IPS-15b (cell line): ENCODE measurements around the gene NMT2.

Experiments
- H3K27me3 ChIP-seq: one replicate; pipeline ENCODE4 v1.6.1; 2013; ENCODE audit warnings: low read length; ENCODE audit not compliant: control insufficient read depth, insufficient read depth
- H3K36me3 ChIP-seq: one replicate; pipeline ENCODE4 v1.6.1; 2013; ENCODE audit warnings: low read length; ENCODE audit not compliant: control insufficient read depth, insufficient read depth
- H3K4me1 ChIP-seq: one replicate; pipeline ENCODE4 v1.6.1; 2013; ENCODE audit warnings: mild to moderate bottlenecking, low read length; ENCODE audit not compliant: control insufficient read depth, insufficient read depth
- H3K4me3 ChIP-seq: one replicate; pipeline ENCODE4 v1.5.1; 2013; ENCODE audit warnings: low read depth, low read length
- H3K9ac ChIP-seq: one replicate; pipeline ENCODE4 v1.6.1; 2013; ENCODE audit warnings: low read depth, mild to moderate bottlenecking, low read length
- H3K9me3 ChIP-seq: one replicate; pipeline ENCODE4 v1.6.1; 2013; ENCODE audit warnings: mild to moderate bottlenecking, low read length; ENCODE audit not compliant: control insufficient read depth, insufficient read depth

The NMT2 gene

DNA sequence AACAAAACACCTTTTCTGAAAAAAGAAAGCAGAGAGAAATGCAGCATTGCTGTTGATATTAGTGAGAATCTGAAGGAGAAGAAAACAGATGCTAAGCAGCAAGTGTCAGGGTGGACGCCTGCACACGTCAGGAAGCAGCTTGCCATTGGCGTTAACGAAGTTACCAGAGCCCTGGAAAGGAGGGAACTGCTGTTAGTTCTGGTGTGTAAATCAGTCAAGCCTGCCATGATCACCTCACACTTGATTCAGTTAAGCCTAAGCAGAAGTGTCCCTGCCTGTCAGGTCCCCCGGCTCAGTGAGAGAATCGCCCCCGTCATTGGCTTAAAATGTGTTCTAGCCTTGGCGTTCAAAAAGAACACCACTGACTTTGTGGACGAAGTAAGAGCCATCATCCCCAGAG is 65.0 kb downstream of the NMT2 start:
- H3K36me3 ChIP-seq, result peaks cover 11% of the 10 kb centered on the region

DNA sequence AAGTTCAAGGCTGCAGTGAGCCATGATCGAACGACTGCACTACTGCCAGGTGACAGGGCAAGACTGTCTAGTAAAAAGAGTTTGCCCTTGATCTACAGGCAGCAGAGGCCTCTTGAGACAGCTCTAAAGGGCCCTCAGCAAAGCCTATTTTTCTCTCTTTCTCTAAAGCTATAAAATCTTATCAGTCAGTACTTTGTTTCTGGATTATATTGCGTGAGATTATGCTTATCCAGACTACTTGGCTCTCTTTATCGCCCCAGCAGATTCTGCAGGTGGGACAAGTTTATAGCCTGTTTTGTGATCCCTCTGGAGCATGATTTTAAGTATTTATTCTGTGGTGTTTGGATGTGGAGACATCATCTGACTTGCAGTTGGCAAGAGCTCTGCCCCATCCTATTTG is 68.6 kb downstream of the NMT2 start:
- H3K4me3 ChIP-seq, result no peak overlapping the region
- peaks cover 11% of the 10 kb centered on the region for H3K36me3 ChIP-seq
- no peaks in the 10 kb centered on the region for H3K9me3 ChIP-seq
- H3K9ac ChIP-seq, result no peak overlapping the region
- no peaks in the 10 kb centered on the region for H3K27me3 ChIP-seq
- no peaks in the 10 kb centered on the region for H3K4me1 ChIP-seq

More for the DNA sequence above, 65.0 kb downstream of the NMT2 start:
- no peaks in the 10 kb centered on the region for H3K9me3 ChIP-seq
- no peak overlapping the region for H3K9ac ChIP-seq
- H3K27me3 ChIP-seq, result no peaks in the 10 kb centered on the region
- H3K4me3 ChIP-seq, result no peak overlapping the region
- H3K4me1 ChIP-seq, result no peaks in the 10 kb centered on the region

DNA sequence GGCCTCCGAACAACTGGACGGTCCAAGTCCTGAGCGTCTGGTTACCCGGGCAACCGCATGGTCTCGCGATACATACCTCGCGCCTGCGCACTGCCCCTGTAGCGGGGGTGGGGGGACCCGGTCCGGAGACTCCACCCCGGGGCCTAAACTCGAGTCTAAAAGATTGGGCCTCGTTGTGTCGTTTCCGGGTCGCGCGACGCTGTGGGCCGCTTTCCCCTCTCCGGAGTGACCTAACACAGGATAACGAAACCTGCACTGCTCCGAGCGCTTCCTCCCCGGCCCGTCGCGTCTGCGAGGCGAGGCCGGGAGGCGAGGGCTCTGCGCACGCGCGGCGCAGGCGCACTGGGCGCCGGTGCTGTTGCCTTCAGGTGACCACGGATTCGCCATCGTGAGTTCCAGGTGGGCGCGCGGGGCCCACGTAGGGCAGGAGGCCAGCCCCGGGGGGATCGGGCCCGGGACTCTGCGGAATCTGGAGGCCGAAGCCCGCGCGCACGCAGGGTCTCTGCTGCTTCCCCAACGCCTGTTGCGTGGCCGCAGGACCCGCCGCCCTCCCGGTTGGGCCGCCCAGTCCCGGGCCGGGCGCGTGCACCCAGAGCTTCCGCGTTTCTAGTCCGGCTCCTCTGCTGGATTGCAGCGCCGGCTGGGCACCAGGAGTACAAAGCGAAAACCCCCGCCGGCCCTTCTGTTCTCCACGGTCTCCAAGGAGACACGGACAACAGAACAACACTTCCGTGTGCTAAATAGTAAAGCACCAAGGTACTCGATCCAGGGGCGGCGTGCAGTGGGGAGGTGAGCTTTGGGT is 71.3 kb downstream of the NMT2 start, which contains the start of gene RPP38:
Gene RPP38 (plus strand): TSS at position 345 of the 802 bp plus-strand sequence. CDS start 5,960 bp downstream, outside the sequence.
- Histone ChIP-seq H3K9ac (peak within 1 kb of the TSS; percentile 97), H3K27me3 (no peaks in the 10 kb centered on the region), H3K4me3 (peak within 1 kb of the TSS; percentile 93)

DNA sequence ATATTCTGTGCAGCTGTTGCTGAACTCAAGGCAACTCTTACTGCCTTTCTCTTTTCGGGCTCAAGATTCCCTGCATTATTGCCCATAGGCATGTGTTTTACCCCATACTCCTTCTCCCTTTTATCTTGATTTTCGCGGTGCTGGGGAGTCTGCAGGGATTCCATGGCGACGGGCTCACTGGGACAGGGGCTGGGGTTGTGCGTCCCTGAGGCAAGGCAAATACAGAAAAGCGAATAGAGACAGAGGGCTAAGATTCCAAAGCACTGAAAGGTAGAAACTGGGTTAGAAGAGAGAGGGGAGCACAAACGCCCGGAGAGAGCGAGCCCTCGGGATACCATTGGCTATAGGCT is 71.9 kb downstream of the NMT2 start:
- H3K9ac ChIP-seq, result no peak overlapping the region
- H3K27me3 ChIP-seq, result no peaks in the 10 kb centered on the region
- no peaks in the 10 kb centered on the region for H3K9me3 ChIP-seq
- H3K36me3 ChIP-seq, result peaks cover 2% of the 10 kb centered on the region
- H3K4me1 ChIP-seq, result no peaks in the 10 kb centered on the region
- H3K4me3 ChIP-seq, result peak overlapping the region; percentile 93

More for the DNA sequence above, 71.3 kb downstream of the NMT2 start, which contains the start of gene RPP38:
- Histone ChIP-seq H3K4me1 (no peaks in the 10 kb centered on the region), H3K9me3 (no peaks in the 10 kb centered on the region), H3K36me3 (peaks cover 2% of the 10 kb centered on the region)

DNA sequence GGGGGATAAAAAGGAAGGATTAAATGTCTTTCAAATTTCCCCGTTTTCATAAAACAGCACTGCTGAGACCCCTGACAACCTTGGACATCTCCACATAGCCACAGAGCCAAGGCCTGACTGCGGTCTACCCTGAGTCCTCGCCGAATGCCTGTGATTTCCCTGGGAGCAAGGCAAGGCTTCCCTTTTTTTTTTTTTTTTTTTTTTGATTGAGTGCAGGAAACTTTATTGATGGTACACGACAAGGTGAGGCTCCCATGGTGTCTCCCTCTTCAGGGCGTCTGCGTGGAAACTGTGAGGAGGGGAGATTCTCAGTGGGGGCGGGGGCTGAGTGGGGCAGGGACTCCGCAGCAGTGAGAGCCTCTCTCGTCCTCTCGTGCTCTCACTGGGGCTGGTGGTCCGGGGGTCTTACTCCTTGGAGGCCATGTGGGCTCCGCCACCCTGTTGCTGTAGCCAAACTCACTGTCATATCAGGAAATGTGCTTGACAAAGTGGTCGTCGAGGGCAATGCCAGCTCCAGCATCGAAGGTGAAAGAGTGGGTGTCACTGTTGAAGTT is 75.6 kb downstream of the NMT2 start:
- H3K36me3 ChIP-seq, result peaks cover 2% of the 10 kb centered on the region
- H3K27me3 ChIP-seq, result no peaks in the 10 kb centered on the region
- H3K9ac ChIP-seq, result no peak overlapping the region
- H3K4me3 ChIP-seq, result no peak overlapping the region
- H3K9me3 ChIP-seq, result no peaks in the 10 kb centered on the region
- no peaks in the 10 kb centered on the region for H3K4me1 ChIP-seq

DNA sequence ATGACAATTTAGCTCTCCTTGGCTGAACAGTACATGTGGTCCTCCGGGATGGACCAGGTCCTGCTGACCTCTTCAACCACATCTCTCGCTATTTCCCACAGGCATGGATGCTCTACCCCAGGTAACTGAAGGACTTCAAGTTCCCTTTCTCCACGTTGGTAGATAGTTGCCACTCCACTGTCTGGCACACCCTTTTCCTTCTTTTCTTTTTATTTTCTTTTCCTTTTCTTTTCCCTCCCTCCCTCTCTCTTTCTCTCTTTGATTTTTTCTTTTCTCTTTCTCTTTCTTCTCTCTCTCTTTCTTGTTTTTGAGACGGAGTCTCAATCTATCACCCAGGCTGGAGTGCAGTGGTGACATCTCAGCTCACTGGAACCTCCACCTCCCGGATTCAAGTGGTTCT is 77.1 kb downstream of the NMT2 start:
- H3K4me1 ChIP-seq, result no peaks in the 10 kb centered on the region
- no peaks in the 10 kb centered on the region for H3K36me3 ChIP-seq
- H3K27me3 ChIP-seq, result no peaks in the 10 kb centered on the region
- no peaks in the 10 kb centered on the region for H3K9me3 ChIP-seq
- H3K4me3 ChIP-seq, result no peak overlapping the region
- no peak overlapping the region for H3K9ac ChIP-seq

DNA sequence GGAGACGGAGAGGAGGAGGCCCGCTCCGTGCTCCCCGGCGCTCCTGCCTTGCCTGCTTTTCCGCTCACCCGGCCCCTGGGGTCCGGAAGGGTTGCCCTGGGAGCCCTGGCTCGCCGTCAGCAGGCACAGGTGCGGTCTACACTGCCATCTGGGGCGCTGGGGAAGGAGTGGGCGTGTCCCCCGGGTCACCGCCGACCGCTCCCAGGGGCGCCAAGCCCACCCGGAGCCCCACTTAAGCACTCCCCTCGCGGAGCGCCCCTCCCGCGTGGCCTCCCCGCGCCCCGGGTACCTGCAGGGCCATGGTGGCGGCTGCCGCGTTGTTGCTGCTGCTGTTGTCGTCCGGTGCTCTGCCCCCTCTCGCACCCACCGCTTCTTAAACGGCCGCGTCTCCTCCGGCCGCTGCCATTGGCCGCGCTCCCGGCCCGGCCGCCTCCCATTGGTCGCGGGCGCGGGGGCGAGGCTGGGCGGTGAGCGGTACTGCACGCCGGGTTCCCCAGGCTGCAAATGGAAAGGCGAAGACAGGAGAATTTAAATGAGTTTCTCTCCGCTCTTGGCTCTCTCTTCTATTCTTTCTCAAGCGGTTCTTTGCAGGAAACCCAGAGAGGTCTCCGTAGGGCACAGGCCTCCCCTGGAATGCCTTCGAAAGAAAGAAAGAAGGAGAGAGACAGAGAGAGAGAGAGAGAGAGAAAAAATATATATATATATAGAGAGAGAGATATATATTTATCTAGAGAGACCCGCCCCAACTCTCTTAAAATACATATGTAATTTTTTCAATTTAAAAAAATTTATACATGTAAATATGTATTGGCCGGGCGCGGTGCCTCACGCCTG is 79.8 kb downstream of the NMT2 start, which contains the start of gene ACBD7:
Gene ACBD7 (minus strand): TSS at position 349 of the 834 bp plus-strand sequence. CDS start 48 bp downstream, at position 301.
- Histone ChIP-seq H3K9me3 (no peaks in the 10 kb centered on the region), H3K27me3 (no peaks in the 10 kb centered on the region), H3K4me3 (peak within 1 kb of the TSS; percentile 78), H3K9ac (peak within 1 kb of the TSS; percentile 60), H3K36me3 (no peaks in the 10 kb centered on the region), H3K4me1 (peaks cover 7% of the 10 kb centered on the region)

DNA sequence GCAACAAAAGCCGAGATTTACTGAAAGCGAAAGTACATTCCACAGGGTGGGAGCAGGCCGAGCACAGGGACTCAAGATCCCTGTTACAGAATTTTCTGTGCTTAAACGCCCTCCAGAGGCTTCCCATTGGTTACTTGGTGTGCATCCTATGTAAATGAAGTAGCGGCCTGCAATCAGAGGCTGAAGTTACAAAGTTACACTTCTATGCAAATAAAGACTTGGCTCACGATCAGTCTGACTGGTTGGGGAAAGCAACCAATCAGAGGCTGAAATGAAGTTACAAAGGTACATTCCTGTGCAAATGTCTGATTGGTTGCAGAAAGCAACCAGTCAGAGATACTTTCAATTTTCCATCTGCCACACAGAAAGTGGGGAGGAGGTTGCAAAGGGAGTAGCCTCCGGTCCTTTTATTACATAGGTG is 84.0 kb downstream of the NMT2 start:
- no peak overlapping the region for H3K9ac ChIP-seq
- peaks cover 7% of the 10 kb centered on the region for H3K4me1 ChIP-seq
- no peaks in the 10 kb centered on the region for H3K9me3 ChIP-seq
- no peaks in the 10 kb centered on the region for H3K27me3 ChIP-seq
- H3K36me3 ChIP-seq, result no peaks in the 10 kb centered on the region
- H3K4me3 ChIP-seq, result peak overlapping the region; percentile 27

DNA sequence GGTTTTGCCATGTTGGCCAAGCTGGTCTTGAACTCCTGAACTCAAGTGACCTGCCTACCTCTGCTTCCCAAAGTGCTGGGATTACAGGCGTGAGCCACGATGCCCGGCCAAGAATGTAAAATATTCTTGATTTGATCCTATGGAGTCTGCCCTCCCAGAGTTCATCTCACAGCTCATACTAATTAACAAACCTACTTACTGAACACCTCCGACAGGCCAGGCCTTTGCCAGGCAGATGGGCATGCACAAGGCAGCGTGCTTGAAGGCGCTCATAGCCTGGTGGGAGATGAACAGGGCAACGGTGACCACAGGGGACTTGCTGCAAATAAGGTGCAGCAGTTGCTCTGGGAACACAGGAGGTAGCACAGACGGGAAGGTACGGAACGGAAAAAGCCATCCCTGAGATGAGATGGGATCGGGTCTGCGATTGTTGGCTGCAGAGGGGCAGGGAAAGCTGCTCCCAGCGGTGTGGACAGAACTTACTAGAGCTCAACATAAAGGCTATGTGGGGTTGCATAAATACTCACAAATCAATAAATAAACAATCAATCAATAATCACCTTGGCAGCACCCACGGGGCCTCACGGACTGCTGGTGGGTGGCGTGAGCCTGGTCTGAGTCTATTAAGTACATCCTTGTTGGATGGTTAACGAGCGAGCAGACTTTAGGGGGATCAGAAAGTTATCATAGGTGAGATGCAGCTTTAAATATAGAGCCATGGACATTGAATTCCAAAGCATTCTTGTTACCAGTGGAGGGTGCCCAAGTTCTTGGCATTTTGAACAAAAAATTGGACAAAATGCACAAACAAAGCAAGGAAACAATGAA is 84.6 kb downstream of the NMT2 start:
- H3K4me1 ChIP-seq, result peaks cover 7% of the 10 kb centered on the region
- H3K4me3 ChIP-seq, result peak overlapping the region; percentile 27
- H3K9me3 ChIP-seq, result no peaks in the 10 kb centered on the region
- no peaks in the 10 kb centered on the region for H3K27me3 ChIP-seq
- no peak overlapping the region for H3K9ac ChIP-seq
- H3K36me3 ChIP-seq, result no peaks in the 10 kb centered on the region

DNA sequence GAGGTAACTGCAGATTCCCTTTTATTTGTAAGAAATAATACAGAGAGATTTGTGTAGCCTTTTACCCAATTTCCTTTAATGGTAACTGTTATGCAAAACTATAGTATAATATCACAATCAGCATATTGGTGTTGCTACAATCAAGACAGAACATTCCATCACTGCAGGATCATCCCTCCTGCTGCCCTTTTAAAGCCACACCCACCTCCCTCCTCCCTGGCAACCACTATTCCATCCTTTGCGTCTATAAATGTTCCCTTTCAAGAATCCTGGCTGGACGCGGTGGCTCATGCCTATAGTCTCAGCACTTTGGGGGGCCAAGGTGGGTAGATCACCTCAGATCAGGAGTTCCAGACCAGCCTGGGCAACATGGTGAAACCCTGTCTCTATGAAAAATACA is 93.1 kb downstream of the NMT2 start:
- no peak overlapping the region for H3K9ac ChIP-seq
- H3K9me3 ChIP-seq, result peaks cover 5% of the 10 kb centered on the region
- no peaks in the 10 kb centered on the region for H3K4me1 ChIP-seq
- H3K27me3 ChIP-seq, result no peaks in the 10 kb centered on the region
- no peaks in the 10 kb centered on the region for H3K36me3 ChIP-seq
- H3K4me3 ChIP-seq, result no peak overlapping the region

DNA sequence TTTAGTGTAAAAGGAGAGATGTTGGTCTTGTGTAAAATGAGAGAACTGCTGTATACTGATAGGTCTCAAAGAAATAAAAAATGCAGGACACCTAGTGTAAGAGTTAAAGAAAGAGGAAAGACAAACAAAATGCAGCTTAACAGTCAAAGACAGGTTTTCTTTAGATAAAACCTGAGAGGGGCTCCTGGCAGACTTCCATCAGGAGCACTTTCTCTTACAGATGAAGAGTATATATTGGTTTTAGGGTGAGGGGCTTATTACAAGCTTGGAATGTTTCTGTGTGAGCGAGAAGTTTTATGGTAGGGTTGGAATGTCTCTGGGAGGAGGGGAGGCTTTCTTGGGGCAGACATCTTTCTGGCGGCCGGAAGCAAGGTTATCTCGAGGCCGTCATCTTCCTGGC is 96.1 kb downstream of the NMT2 start:
- Histone ChIP-seq H3K27me3 (no peaks in the 10 kb centered on the region), H3K4me3 (no peak overlapping the region), H3K4me1 (no peaks in the 10 kb centered on the region), H3K36me3 (no peaks in the 10 kb centered on the region), H3K9ac (no peak overlapping the region), H3K9me3 (peaks cover 5% of the 10 kb centered on the region)
